ENCODE results near the gene DRC3.

Gene DRC3

GRCh38 chr17:18009609-18010420 lies 37.2 kb downstream of the DRC3 start:
- no peak for TF ChIP-seq CTCF (IDR thresholded peaks at IDR 0.05)

- no peak for TF ChIP-seq CTCF (IDR thresholded peaks at IDR 0.05)
These were observed 38.6 kb downstream of the DRC3 start for GRCh38 chr17:18011286-18011685.

- no peak for TF ChIP-seq CTCF (IDR thresholded peaks at IDR 0.05)
These were observed 41.3 kb downstream of the DRC3 start for GRCh38 chr17:18014006-18014405.

GRCh38 chr17:18015593-18015992 lies 42.9 kb downstream of the DRC3 start:
- TF ChIP-seq CTCF (IDR thresholded peaks at IDR 0.05), result no peak

- no peak for TF ChIP-seq CTCF (IDR thresholded peaks at IDR 0.05)
These were observed 43.8 kb downstream of the DRC3 start for GRCh38 chr17:18016426-18016825.

- no peak for TF ChIP-seq CTCF (IDR thresholded peaks at IDR 0.05)
These were observed 45.3 kb downstream of the DRC3 start for GRCh38 chr17:18017958-18018357.

GRCh38 chr17:18018411-18018921 lies 45.8 kb downstream of the DRC3 start:
- TF ChIP-seq CTCF (IDR thresholded peaks at IDR 0.05), result no peak
